ENCODE data around the gene LALBA. TPM values are rescaled to one million over a fixed set of nuclear protein-coding genes. Genes with fewer than 3 reads are reported as not detected.
A peak's percentile ranks its signal among the peaks of the same experiment; 100 is the strongest.

The LALBA gene
- total RNA-seq, 1 experiment from 2014 or later, result not detected

GRCh38 chr12:48601013-48601756 is 31.3 kb upstream of the LALBA start:
- no peak overlapping the region for H2BK120ac ChIP-seq (ENCODE audit: low read depth, low read length, poor library complexity, severe bottlenecking)
- H3K4me3 Mint-ChIP-seq, result no peak overlapping the region; a peak in 1 of 5 replicates
- no peak overlapping the region for H3K9ac ChIP-seq (ENCODE audit: extremely low read depth, insufficient read length, low read length)
- peaks cover 18 to 23% of the 10 kb centered on the region in 2 experiments for H3K4me1 Mint-ChIP-seq
- H3K23me2 ChIP-seq (ENCODE audit: insufficient read length, low read depth, low read length, poor library complexity, severe bottlenecking), result no peaks in the 10 kb centered on the region
- peaks cover 3 to 28% (median 20%) of the 10 kb centered on the region in 3 experiments; a peak in 6 of 7 replicates for H3K36me3 Mint-ChIP-seq (ENCODE audit: insufficient read depth in 1 of 3, low read depth in 3 of 3)
- H4K5ac ChIP-seq (ENCODE audit: insufficient read length, low read depth, low read length), result no peak overlapping the region
- H3K79me2 ChIP-seq (ENCODE audit: insufficient read depth, low read length), result no peaks in the 10 kb centered on the region
- peaks cover 10% of the 10 kb centered on the region for H3K9me3 ChIP-seq (ENCODE audit: control insufficient read depth, low read depth, low read length)
- peak overlapping the region; percentile 17 for H3K27ac ChIP-seq (ENCODE audit: insufficient read length, low read depth, low read length)
- H3K79me1 ChIP-seq (ENCODE audit: insufficient read depth, low read depth, low read length, poor library complexity, severe bottlenecking), result no peaks in the 10 kb centered on the region
- H3K18ac ChIP-seq (ENCODE audit: insufficient read length, low read depth, low read length), result peak overlapping the region; percentile 81
- no peak overlapping the region for H3K4ac ChIP-seq (ENCODE audit: low read depth, low read length)
- H2BK20ac ChIP-seq (ENCODE audit: low read depth, low read length, poor library complexity, severe bottlenecking), result no peak overlapping the region
- H4K20me1 ChIP-seq (ENCODE audit: control insufficient read depth, insufficient read depth, insufficient read length), result no peaks in the 10 kb centered on the region
- no peak overlapping the region for H3T11ph ChIP-seq (ENCODE audit: low read length)
- no peak overlapping the region for H3K14ac ChIP-seq (ENCODE audit: insufficient read depth, low read length)
- no peak overlapping the region for H4K91ac ChIP-seq (ENCODE audit: insufficient read length, low read depth, low read length)
- no peak overlapping the region for H2BK15ac ChIP-seq (ENCODE audit: low read depth, low read length)
- no peak overlapping the region for H3K56ac ChIP-seq (ENCODE audit: insufficient read length, low read depth, low read length)
- H2AFZ ChIP-seq (ENCODE audit: low read length), result no peak overlapping the region
- H3K4me1 ChIP-seq (ENCODE audit: insufficient read depth, low read length), result peaks cover 5% of the 10 kb centered on the region; the same call in 1 of the 2 replicates
- H3K27ac Mint-ChIP-seq, result peak overlapping the region in 1 of 3 experiments; percentile 68; a peak in 2 of 7 replicates
- peak; percentile 92 for DNase-seq
- no peak overlapping the region for H2AK5ac ChIP-seq (ENCODE audit: insufficient read length, low read length)
- H3K27me3 Mint-ChIP-seq (ENCODE audit: low read depth), result peaks cover 2% of the 10 kb centered on the region
- TF ChIP-seq CTCF (conservative IDR thresholded peaks at IDR 0.05), result no peak
- no CpG with 5 or more reads among the region's 11 CpGs for WGBS (ENCODE audit: extremely low coverage, insufficient read length, low lambda C conversion rate)
- peaks cover 27 to 44% of the 10 kb centered on the region in 2 experiments for H3K9me3 Mint-ChIP-seq
- no peak overlapping the region for H2BK12ac ChIP-seq (ENCODE audit: insufficient read length, low read depth, low read length)
- H3K23ac ChIP-seq (ENCODE audit: insufficient read length, low read depth, low read length), result no peak overlapping the region
- H4K8ac ChIP-seq (replicated peaks; ENCODE audit: insufficient read length, low read depth, low read length), result no peak overlapping the region
- H3K27me3 ChIP-seq (ENCODE audit: insufficient read depth, low read length), result no peaks in the 10 kb centered on the region
- H3K4me2 ChIP-seq (ENCODE audit: insufficient read depth, insufficient read length, low read length), result no peak overlapping the region
- H2BK5ac ChIP-seq (ENCODE audit: insufficient read length, low read length), result no peak overlapping the region

Data from H9 (cell line).